ENCODE results near the gene MBOAT1. TPM values are rescaled to one million over a fixed set of nuclear protein-coding genes. Genes with fewer than 3 reads are reported as not detected.

The MBOAT1 gene
- polyA plus RNA-seq, 1 donor (not counting 4 experiments of a cell fraction or from before 2014, with no cell fraction given) = 4.9 TPM

- peak overlapping the region; percentile 67 for H3K4me2 ChIP-seq (ENCODE audit: control insufficient read depth, extremely low read depth, insufficient read depth, low read depth, low read length)
- FAIRE-seq (no peak), DNase-seq (ENCODE audit: low read depth, low spot score) (no peak)
- H2AFZ ChIP-seq (ENCODE audit: control insufficient read depth, low read length) = peak overlapping the region; percentile 39
- H4K20me1 ChIP-seq (ENCODE audit: control insufficient read depth, extremely low read depth, insufficient read depth, low read length) = no peaks in the 10 kb centered on the region
- no peaks in the 10 kb centered on the region for H3K27me3 ChIP-seq (ENCODE audit: control insufficient read depth, extremely low read depth, insufficient read depth, low read length)
- no peak overlapping the region for H3K4me3 ChIP-seq (ENCODE audit: control insufficient read depth in 2 of 3, extremely low read depth in 1 of 3, insufficient read depth in 2 of 3, low read depth in 1 of 3, low read length in 3 of 3)
- no peaks in the 10 kb centered on the region for H3K9me1 ChIP-seq (ENCODE audit: control insufficient read depth, extremely low read depth, insufficient read depth, low read length)
- peaks cover 31% of the 10 kb centered on the region for H3K4me1 ChIP-seq (ENCODE audit: control insufficient read depth, extremely low read depth, insufficient read depth, low read length)
- dilution Hi-C loops (cut with MboI; ENCODE audit: extremely low pct_ligation_motif_present, low sequenced_read_pairs) = no loop called here
- H3K79me2 ChIP-seq (ENCODE audit: control insufficient read depth, insufficient read depth, low read length) = peaks cover 39% of the 10 kb centered on the region
- peak overlapping the region; percentile 90 for H3K27ac ChIP-seq (ENCODE audit: control insufficient read depth, insufficient read depth, low read length)
- no peaks in the 10 kb centered on the region for H3K9me3 ChIP-seq (ENCODE audit: control insufficient read depth, low read depth, low read length)
- no peak for TF ChIP-seq CTCF (optimal IDR thresholded peaks at IDR 0.05 in 1 of 3, IDR thresholded peaks at IDR 0.05 in 1 of 3, conservative IDR thresholded peaks at IDR 0.05 in 1 of 3; ENCODE audit: extremely low read depth in 1 of 3, insufficient read depth in 2 of 3, low read length in 3 of 3)
- no peak for TF ChIP-seq EZH2 (IDR thresholded peaks at IDR 0.05; ENCODE audit: low read length)
- H3K9ac ChIP-seq (ENCODE audit: control insufficient read depth, extremely low read depth, insufficient read depth, low read length) = peak overlapping the region; percentile 70
- no peaks in the 10 kb centered on the region for H3K36me3 ChIP-seq (ENCODE audit: control insufficient read depth in 2 of 2, extremely low read depth in 1 of 2, insufficient read depth in 2 of 2, low read length in 2 of 2)
Observed at GRCh38 chr6:20202324-20202658, 10.0 kb downstream of the MBOAT1 start.

GRCh38 chr6:20200761-20201630, 11.3 kb downstream of the MBOAT1 start:
- no peak for DNase-seq (ENCODE audit: low read depth, low spot score)
- Histone ChIP-seq H3K4me2 (ENCODE audit: control insufficient read depth, extremely low read depth, insufficient read depth, low read depth, low read length) (no peak overlapping the region), H3K27ac (ENCODE audit: control insufficient read depth, insufficient read depth, low read length) (peak overlapping the region; percentile 90), H2AFZ (ENCODE audit: control insufficient read depth, low read length) (no peak overlapping the region), H3K36me3 (ENCODE audit: control insufficient read depth in 2 of 2, extremely low read depth in 1 of 2, insufficient read depth in 2 of 2, low read length in 2 of 2) (no peaks in the 10 kb centered on the region), H3K27me3 (ENCODE audit: control insufficient read depth, extremely low read depth, insufficient read depth, low read length) (no peaks in the 10 kb centered on the region), H3K4me1 (ENCODE audit: control insufficient read depth, extremely low read depth, insufficient read depth, low read length) (peaks cover 31% of the 10 kb centered on the region), H3K9me3 (ENCODE audit: control insufficient read depth, low read depth, low read length) (no peaks in the 10 kb centered on the region), H4K20me1 (ENCODE audit: control insufficient read depth, extremely low read depth, insufficient read depth, low read length) (no peaks in the 10 kb centered on the region), H3K79me2 (ENCODE audit: control insufficient read depth, insufficient read depth, low read length) (peaks cover 31% of the 10 kb centered on the region), H3K9ac (ENCODE audit: control insufficient read depth, extremely low read depth, insufficient read depth, low read length) (no peak overlapping the region), H3K9me1 (ENCODE audit: control insufficient read depth, extremely low read depth, insufficient read depth, low read length) (peaks cover 2% of the 10 kb centered on the region), H3K4me3 (ENCODE audit: control insufficient read depth in 2 of 3, extremely low read depth in 1 of 3, insufficient read depth in 2 of 3, low read depth in 1 of 3, low read length in 3 of 3) (no peak overlapping the region)
- FAIRE-seq = no peak
- dilution Hi-C loops (cut with MboI; ENCODE audit: extremely low pct_ligation_motif_present, low sequenced_read_pairs) = no loop called here
- TF ChIP-seq CTCF (optimal IDR thresholded peaks at IDR 0.05 in 1 of 3, IDR thresholded peaks at IDR 0.05 in 1 of 3, conservative IDR thresholded peaks at IDR 0.05 in 1 of 3; ENCODE audit: extremely low read depth in 1 of 3, insufficient read depth in 2 of 3, low read length in 3 of 3) (no peak), EZH2 (IDR thresholded peaks at IDR 0.05; ENCODE audit: low read length) (no peak)
